NCI-H187 treated with DMSO at 0.1 percent for 48 hours (cell line): ENCODE results near the gene NPLOC4.

ENCODE experiments used
- DNase-seq: peaks from one replicate; lab custom pipeline; 2025; lab: John Stamatoyannopoulos, UW

NPLOC4 gene

DNA sequence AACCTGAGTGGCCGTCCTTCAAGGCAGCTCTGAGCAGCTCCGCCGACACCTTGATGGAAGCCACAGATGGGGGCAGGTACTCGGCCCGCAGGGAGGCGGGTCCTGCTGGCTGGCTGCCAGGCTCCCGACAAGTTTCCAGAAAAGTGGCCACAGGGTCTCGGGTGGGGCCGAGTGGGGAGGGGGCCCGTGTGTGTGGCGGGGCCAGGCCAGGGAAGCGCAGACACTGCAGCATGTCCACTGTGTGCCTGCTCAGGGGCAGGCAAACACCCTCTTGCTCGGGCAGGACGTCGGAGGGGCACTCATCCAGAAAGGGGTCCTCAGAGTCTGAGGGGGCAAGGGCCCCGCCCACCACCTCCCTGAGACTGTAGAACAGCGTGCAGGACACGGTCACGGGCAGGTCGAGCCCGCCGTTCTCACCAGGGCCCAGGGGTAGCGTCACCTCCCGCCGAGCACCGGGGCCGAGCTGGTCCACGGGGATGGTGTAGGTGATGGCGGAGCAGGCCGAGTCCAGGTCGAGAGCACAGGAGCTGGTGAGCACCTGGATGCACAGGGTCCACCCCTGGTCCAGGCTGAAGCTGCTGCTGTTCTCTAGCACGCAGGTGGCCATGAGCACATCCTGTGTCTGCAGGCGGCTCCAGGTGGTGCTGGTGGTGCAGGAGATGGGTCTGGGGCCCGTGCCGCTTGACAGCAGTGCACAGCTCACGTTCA, 89.9 kb downstream of the NPLOC4 start:
- no peak for DNase-seq

DNA sequence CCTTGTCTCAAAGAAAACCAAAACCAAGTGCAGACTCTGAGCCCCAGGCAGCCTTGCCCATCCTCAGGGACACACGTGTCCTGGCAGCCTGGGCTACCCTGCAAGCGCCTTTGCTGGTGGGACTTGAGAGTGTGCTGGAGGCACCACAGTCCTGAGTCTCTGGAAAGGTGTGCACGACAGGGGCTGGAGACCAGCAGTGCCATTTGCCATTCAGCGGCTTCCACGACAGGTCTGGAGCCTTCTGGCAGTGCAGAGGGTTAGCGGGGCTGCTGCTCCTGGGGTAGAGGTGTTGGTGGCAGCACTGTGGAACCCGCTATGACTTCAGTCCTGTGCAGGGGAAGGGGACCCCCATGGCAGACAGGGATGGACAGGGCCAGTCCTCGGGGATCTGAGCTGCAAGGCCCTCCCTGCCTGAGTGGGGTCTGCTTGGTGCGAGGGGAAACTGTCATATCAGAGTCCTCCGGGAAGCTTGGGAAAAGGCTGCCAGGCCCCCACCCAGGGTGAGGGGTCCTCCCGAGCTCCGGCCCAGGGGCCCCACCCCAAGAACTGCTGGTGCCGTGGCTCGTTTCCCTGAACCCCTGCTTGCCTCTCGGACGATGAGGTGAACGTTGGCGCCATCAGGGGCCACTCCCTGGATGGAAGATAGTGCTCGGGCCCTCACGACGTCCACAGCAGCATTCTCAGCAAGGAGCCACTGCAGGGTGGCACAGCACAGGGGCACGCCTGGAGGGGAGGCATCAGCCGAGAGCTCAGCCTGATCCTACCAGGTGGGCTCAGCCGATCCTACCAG, 91.6 kb downstream of the NPLOC4 start:
- DNase-seq = no peak

DNA sequence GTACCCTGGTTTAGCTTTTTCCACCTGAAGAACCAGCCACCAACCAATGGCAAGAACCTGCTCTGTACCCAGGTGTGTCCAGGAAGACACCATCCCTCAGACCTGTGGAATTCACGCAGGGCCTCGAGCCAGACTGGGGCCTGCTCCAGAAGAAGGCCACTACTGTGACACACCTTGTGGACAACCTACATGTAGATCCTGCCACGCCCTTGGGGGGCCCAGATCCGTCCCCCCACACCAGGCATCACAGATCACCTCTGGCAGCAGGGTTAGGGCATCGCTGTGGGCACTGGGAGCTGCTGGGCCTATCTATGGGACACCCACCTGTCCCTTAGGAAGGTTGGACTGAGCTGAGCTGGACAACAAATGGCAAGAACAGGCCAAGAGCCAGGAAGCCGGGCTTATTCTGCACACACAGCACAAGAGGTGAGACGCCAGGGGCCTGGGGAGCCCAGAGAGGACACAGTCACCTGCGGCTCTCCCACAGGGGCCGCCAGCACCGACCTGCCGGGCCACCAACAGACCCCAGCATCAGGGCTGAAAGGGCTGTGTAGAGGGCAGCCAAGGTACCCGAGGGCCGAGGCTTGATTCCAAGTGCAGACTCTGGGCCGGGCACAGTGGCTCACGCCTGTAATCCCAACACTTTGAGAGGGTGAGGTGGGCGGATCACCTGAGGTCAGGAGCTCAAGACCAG, 92.5 kb downstream of the NPLOC4 start:
- DNase-seq = no peak

DNA sequence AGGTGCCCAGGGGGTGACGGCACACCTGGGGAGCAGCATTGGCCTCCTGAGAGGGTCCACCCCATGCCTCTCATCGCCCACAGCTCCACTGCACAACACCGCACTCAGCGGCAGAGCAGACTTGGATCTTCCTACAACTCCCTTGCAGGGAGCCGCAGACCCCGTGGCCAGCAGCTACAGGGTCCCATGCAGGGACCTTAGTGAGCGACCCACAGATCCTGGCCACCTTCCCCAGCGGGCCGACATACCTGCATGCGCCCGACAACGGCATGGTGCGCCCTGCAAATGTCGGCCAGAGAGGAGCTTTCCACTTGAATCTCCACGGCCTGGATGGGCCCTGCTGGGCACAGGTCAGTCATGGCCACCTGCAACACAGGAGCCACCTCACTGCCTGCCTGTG, 93.2 kb downstream of the NPLOC4 start:
- no peak for DNase-seq

DNA sequence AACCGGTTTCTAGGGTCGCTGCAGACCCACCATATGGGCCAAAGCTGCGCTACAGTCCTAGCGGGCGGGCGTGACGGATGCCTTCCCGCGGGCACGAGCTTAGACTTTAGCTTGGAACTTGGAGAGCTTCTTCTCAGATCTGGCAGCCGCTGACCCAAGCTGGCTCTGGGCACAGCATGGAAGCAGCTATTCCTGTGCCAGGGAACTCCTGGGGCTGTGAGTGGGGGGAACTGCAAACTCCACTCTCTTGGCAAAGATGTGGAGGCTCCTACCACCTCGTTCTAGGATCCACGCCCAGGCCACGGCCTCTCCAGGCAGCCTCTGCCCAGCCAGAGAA, 93.6 kb downstream of the NPLOC4 start:
- no peak for DNase-seq

DNA sequence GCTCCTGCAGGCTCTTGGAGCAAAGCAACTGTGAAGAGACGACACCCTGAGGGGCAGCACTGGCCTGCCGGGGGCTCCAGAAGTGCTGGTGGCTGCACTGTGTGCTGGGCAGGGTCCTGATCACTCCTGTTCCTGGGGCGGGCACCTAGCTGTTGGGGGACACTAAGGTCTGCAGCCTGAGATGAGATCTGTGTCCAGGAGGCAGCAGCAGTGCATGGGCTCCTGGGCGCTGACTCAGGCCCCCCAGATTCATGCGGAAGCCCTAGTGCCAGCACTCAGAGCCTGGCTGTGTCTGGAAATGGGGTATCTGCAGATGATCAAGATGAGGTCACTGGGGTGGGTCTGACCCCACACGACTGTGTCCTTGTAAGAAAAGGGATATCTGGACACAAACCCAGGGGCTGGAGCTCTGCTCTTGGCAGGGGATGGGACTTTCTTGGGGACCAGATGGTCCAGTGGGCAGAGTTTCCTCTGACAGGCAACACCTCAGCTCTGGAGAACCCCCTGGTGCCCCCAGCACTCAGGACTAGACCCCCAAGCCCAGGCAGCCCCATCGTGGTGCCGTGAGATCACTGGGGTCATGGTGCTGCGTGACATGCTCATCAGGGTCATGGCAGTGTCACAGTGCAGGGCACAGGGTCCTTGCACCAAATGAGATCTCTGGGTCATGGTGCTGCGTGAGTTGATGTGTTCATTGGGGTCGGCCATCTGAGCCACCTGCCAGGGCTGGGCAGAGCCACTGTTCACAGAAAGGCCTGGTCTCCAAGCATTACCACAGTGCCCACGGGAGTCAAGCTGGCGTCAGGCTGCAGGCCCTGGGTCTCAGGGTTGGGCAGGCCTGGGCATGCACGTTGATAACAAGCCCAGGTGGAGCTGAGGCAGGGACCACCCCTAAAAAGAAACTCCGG, 94.2 kb downstream of the NPLOC4 start:
- DNase-seq = no peak

DNA sequence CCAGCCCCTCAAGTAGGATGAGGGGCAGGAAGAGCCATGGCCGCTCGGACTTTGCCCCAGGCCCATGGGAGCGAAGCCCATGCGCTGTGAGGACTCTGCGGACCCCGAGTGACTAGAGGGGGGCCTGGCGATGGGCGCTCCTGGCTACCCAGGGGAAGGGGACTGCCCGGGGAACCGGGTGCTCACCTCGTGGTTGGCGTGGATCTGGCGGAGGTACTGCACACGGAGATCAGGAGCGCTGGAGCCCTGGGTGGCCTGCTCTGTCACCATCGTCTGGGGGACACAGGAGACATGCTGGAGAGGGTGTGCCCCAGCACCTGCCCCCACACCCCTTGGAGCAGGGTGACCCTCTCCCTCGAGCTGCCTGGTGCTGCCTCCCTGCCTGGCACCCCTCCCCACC, 95.8 kb downstream of the NPLOC4 start:
- no peak for DNase-seq

DNA sequence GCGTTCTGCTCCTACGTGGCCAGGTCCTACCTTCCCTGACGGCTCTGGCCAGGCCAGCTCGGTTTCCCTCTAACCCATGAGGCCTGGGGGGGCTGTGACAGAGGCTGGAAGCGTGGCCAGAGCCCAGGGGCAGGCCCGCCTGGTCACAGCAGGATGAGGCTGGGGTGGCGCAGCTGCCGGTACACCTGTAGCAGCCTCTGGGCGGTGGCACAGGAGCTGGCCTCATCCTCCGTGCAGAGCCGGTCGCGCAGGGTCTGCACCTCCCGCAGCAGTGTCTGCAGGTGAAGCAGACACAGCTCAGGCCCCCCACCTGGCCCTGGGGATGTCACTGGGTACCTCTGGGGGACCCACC, 96.3 kb downstream of the NPLOC4 start:
- no peak for DNase-seq

DNA sequence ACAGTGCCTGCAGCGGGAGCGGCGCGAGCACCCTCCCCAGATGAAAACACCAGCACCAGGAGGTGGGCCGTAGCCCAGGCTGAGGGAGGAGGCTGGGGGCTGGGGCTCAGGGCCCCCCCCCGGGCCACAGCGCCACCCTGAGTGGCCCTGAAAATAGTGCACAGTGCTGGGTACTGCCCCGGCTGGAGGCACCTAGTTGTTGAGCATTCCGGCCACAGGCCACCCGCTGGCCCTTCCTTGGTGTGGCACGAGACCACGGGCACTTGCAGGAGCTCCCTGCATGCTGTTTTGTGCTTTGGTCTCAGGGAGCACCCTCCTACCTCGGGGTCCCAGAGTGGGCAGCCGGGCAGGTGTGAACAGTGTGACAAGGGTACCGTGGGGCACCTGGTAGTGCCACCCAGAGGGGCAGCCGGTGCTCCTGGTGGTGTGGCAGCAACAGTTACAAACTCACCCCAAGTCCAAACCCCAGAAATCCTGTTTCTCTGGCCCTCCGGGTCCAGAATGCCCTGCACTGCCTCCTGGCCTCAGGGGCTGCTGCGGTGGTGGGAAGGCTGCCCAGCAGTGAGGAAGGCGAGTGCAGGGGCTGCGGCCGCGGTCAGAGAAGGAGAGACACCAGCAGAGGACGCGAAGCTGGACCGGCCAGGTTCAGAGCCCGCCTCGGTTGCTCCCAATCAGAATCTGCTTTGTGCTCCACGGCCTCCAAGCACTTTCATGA, 96.8 kb downstream of the NPLOC4 start:
- DNase-seq = no peak

DNA sequence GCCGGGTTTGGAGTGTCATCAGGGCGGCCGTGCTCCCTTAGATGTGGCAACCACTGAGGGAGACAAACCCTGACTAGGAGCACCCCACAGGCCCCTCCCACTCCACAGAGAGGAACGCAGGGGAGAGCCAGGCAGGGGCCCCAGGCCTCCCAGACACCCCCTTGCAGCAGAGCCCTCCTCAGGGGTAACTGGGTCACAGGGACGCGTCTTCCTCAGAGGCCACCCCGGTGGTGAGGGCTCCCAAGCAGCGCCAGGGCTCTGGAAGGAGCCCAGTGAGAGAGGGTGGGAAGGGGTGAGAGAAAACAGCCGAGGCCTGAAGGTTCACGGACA, 97.4 kb downstream of the NPLOC4 start:
- no peak for DNase-seq

DNA sequence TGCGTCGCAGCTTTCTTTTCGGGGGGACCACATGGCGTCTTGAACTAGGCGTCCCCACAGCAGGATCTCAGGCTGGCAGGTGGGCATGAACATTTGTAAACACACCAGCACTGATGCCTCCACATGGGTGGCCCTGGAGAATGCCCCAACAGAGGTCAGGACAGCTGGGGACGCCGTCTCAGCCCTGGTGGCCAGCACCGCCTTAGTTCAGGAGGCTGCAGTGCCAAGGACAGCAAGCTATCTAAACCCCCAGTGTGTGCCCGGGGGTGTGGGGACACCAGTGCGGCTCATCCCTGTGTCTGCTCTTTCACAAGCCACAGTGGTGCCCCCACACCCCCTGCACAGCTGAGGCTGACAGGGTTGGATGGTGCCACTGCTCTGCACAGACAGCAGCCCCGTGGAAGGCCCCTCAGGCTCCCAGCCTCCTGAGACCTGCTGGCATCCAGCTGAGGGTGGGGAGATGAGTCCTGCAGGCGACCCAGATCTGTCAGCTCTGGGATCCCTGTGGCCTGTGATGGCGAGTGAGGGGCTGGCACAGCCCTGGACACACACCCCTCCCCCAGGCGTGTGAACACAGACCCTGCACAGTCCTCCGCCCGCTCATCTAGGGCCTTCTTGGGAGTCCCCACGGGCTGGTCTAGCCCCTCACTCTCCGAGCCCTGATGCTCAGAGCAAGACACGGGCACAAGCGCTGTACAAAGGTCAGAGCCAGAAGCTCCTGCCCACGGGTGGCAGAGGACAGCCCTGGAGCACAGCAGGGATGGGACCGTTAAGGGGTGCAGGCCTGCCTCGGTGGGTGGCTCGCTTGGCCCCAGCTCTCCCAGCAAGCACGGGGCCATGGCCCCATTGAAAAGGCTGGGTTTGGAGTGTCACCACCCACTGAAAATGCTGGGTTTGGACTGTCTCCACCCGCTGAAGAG, 98.0 kb downstream of the NPLOC4 start:
- no peak for DNase-seq

DNA sequence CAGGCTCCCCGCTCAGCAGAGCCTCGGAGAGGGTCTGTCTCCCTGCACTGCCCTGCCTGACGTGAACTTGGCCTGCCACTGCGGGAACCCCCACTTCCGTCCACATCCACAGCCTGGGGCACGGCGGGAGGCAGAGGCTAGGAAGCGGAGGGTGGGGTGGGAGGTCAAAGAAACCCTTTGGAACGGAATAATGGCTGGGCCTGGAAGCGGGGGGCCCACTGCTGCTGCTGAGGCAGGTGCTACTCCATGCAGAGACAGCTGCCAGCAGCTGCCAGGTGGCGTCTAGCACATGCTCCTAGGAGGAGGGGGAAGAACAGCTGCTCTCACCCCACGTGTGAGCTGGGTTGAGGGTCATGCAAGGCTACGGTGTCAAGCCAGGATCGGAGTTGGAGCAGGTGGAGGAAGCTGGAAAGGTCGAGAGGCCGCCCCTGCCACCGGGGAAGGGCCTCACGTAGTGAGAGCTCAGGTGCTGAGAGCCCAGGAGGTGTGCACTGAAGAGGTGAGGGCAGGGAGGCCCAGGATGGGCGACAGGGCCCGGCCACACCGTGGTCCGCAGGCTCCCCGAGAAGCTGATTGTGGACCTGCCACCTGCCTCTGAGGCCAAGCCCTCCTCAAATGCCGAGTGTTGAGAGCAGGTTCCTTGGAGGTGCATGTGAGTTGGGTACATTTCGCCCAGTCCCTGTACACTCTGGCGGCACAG, 98.9 kb downstream of the NPLOC4 start:
- DNase-seq = peak; percentile 61

DNA sequence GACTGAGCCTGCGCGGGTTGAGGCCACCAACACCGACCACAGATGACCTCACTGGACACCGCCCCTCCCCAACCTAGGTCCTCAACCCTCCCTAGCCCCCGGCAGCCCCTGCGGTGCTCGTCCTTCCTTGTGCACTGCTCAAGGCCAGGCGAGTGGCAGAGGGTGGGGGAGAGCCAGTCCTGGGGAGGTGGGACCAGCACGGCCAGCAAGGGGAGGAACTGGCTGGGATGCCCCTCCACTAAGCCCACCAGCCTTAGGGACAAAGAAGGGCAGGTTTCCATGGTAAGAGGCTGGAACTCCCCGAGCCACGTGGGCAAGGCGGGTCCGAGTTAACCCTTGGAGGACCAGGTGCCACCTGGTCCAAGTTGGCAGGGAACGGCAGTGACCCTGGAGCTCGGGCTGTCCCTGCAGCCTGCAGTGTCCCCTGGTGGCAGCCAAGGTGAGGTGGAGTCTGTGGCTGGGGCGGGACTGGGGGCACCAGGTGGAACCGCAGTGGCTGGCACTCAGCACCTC, 99.5 kb downstream of the NPLOC4 start:
- no peak for DNase-seq

DNA sequence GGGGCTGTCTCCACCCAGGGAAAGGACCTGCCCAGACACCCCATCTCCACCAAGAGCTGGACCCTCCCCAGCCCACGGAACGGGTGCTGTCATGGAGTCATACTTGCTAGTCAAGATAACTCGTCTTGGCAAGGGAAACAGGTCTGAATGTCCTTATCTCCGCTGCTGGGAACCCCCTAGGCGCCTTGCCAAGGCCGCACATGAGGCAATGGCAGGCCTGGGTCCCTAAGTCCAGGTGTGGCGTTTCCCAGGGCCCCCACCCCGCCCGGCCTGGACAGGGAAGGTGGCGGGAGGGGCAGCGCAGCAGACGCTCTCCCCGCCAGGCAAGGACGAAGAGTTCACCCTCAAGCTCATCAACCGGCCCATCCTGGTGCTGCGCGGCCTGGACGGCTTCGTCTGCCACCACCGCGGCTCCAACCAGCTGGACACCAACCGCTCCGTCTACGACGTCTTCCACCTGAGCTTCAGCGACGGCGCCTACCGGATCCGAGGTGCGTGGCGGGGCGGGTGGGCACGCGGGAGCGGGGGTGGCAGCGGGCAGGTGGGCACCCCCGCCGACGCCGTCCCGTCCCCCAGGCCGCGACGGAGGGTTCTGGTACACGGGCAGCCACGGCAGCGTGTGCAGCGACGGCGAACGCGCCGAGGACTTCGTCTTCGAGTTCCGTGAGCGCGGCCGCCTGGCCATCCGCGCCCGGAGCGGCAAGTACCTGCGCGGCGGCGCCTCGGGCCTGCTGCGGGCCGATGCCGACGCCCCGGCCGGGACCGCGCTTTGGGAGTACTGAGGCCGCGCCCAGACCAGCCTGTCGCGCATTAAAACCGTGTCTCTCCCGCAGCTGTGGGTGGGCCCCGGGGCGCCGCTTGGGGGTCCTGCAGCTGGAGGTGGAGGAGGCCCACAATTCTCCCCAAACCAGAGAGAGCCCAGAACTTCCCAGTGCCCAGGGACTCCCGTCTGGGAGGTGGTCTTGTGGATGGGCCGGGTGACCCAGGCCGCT, 100.3 kb downstream of the NPLOC4 start:
- DNase-seq = no peak

DNA sequence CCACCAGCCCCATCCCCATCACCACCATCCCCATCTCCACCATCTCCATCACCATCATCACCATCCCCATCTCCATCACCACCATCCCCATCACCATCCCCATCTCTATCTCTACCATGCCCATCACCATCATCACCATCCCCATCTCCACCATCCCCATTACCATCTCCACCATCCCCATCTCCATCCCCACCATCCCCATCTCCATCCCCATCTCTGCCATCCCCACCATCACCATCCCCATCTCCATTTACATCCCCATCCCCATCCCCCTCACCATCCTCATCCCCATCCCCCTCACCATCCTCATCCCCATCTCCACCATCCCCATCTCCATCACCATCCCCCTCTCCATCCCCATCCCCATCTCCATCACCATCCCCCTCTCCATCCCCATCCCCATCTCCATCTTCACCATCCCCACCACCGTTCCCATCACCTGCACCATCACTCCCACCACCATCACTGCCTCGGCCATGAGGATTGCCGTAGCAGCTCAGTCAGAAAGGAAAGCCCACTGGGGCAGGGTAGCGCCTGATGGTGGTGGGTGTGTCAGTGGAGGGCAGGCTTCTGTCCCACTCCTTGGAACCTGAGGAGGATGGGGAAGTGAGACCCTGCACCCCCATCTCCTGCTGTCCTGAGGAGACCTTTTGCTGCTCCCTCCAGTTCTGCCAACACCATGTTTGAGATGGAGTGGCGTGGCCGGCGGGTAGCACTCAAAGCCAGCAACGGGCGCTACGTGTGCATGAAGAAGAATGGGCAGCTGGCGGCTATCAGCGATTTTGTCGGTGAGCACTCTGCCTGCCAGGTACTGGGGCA, 101.2 kb downstream of the NPLOC4 start:
- no peak for DNase-seq

DNA sequence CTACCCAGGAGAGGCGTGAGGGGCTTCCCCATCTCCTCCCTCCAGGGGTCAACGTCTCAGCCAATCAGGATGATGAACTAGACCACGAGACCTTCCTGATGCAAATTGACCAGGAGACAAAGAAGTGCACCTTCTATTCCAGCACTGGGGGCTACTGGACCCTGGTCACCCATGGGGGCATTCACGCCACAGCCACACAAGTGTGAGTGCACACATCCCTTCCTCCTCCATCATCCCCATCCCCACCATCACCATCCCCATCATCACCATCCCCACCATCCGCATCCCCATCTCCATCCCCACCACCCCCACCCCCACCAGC, 101.9 kb downstream of the NPLOC4 start:
- DNase-seq = no peak

DNA sequence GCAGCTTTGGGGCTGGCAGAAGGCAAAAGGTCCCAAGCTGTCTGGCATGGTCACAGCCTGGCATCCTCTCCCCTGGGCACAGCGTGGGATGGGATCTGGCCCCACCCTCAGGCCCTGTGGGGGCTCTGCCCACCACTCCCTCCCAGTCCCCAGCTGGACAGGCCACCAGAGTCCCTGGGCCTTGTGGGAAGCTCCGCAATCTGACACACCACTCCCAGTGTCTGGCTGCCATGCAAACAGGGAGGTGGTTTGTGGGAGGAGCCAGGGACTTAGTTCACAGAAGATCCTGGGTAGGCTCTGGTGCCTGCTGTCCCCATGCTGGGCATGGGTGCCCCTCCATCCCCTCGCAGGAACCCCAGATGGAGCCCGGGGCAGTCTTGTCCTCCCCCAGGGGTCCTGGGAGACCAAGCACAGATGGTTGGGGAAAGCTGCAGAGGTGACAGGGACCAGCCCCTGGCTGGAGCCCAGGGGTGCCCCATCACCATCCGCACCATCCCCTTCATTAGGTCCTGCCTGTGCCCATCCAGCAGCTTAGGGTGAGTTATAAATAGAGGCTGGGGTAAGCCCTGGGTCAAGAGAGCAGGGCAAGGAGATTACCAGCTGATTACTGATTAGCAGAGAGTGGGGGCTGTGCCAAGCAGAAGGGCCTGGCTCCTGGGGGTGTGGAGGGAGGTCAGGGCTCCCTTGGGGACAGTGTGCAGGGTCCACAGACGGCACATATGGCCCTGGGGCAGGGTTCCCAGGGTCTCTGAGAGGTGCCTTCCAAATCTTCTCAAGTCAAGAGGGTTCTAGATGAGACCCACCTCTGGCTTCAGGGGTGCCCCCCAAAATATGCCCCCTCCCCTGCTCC, 102.5 kb downstream of the NPLOC4 start:
- DNase-seq = no peak
